Measurements from ENCODE around the gene ZNF460.
"Not testable (repeated sequence)": the region's sequence is repeated elsewhere in the genome, so short reads cannot be mapped to it uniquely, and the experiment has no call there.

Gene ZNF460

DNA sequence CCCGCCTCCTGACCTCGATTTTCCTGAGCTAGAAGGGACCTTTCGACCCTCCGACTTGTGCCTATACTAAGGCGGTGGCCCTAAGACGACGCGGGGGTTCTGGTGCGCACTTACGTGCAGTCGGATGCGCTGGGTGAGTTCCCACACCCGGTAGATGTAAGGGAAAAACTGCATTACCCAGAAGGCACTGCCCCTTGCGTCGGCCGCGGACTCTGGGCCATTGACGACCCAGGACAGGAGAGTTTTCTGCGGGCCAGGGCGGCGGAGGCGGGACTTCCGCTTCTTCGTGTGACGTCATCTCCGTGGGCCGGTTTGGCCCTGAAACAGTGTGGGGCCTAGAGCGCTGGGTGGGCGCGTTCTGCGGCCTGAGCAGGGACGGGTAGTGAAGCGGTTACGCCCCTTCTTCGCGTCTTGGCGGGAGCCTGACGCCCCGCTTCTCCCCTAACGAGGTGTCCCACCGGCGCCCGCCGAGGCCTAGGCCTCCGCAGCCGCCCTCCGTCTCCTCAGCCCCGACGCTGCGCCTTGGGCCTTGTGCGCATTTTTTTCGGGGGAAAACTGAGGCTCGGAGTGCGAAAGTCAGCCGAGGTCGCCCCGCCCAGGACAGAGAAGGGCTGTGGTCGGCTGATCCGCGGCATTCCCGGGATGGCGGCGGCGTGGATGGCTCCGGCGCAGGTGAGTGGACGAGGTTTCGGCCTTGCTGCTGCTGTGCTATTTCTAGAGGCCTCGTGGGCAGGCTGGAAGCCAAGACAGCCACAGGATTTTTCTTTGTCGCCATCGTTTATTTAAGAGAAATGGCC is at the start of gene ZNF460:
Gene ZNF460 (plus strand): TSS at position 321 of the 797 bp plus-strand sequence. CDS start 322 bp downstream, at position 643.
- DNase-seq (ENCODE audit: low read depth): peak; percentile 94

DNA sequence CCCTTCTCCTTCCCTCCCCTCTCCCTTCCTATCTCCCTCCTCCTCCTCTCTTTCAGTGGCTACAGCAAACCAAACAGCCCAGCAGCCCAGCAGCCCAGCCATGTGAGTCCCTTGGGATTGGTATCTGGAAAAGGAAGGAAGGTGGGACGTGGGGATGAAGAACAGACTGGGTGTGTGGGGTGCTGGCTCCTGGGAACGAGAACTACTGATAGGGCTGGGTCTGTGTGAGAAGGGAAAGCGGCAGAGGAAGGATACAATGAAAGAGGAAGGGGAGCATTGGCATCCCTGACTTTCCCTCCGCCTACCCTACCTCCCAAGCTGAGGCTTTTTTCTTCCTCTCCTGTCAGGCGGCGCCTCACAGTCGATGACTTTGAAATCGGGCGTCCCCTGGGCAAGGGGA is 48.6 kb upstream of the ZNF460 start:
- no peak for DNase-seq (ENCODE audit: low read depth)

DNA sequence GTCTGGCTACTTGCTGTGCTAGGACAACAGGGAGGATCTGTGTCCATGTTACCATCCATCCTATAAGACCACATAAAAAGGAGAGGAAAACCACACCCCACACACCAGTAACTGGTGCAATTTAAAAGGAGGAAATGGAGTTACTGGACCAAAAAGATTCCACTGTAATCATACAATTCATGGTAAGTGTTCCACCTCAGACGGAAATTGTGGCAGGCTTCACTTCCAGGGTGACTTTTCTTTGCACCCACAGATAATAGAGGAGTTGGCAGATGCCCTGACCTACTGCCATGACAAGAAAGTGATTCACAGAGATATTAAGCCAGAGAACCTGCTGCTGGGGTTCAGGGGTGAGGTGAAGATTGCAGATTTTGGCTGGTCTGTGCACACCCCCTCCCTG is 47.1 kb upstream of the ZNF460 start:
- no peak for DNase-seq (ENCODE audit: low read depth)

DNA sequence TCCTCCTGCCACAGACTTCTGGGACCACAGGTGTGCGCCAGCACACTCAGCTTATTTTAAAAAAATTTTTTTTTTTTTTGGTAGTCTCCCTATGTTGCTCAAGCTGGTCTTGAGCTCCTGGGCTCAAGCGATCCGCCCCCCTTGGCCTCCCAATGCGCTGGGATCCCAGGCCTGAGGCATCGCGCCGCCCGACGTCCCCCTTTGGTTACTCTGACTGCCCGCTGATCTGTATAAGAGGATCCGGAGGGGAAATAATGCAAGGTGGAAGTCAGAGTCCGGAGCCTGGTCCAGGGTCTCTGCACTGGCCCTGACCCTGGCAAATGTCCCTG is 40.3 kb upstream of the ZNF460 start:
- no peak for DNase-seq (ENCODE audit: low read depth)

DNA sequence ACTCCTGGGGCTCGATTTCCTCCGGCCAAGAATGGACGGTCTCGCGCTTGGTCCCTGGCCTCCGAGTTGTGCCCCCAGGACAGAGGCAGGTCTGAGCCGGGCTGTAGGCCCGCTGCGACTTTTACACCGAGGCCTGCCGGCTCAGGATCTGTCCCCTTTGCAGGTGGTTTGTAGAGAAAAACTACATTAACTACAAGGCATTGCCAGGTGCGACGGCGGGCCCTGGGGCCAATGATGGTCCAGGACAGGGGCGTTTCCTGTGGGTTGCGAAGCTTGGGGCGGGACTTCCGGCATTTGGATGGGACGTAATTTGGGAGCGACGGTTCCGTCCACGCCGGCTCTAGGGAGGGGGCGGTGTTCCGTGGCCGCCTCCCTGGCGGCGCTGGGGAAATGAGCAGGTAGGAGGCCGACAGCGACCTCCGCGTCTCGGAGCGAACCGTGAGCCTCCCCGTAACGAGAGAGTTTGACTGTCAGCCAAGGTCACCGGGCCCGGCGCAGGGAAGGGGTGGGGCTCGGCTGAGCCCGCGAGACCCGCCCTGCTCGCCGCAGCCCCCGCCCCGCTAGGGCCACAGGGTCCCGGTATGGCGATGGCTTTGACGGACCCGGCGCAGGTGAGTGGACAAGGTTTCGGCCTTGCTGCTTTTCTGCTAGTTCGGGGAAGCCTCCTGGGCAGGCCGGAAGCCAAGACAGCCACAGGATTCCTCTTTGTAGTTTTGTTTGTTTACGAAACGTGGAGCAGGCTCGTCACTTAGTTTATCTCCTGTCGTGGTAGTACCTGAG is 39.8 kb upstream of the ZNF460 start, which contains the start of gene ZNF805:
Gene ZNF805 (plus strand): TSS at position 322 of the 780 bp plus-strand sequence. CDS start 260 bp downstream, at position 582.
- DNase-seq (ENCODE audit: low read depth): peak; percentile 90

DNA sequence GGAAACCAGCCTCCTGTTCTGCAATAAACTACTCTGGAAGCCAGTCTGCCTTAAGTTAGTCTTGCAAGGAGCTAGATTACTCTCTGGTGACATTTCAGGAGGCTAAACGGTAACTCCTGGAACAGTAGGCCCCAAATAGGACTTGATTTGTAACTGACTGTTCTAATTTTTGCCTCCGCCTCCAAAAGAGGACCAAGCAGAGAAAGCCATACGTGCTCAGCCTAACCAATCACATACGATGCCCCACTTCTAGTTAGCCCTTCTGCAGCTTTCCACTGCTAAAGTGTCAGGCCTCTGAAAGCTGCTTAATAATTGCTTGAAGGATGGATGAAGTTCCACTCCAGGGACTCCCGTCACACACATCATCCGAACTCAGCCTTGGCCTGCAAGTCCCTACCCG is 39.1 kb upstream of the ZNF460 start:
- no peak for DNase-seq (ENCODE audit: low read depth)

DNA sequence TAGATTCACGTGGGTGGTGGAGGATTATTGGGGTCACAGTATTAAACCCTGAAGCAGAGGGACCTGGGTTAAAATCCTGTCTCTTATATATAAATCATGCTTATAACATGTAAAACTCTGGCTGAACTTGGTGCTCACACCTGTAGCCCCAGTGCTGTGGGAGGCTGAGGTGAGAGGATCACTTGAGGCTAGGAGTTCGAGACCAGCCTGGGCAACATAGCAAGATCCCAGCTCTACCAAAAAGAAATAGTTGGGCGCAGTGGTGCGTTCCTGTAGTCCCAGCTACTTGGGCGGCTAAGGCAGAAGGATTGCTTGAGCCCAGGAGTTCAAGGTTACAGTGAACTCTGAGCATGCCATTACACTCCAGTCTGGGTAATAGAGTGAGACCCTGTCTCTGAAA is 37.5 kb upstream of the ZNF460 start:
- no peak for DNase-seq (ENCODE audit: low read depth)

DNA sequence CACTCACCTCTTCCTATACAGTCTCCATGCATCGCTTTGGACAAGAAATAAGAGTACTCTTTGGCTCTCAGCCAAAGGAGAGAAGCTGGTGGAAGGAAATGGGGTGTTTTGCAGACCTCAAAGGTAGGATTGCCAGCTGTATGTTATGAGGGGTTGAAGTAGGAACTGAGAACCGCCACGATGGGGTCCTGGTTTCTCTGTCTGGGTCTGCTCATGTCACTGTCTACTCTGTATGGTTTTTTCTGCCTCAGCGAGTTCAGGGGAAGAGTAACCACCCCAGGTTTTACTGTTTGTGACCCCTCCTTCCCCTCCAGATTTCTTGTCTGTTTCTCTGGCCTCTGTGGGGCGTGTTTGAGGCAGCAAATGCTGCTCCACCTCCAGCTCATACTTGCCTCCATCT is 35.8 kb upstream of the ZNF460 start:
- no peak for DNase-seq (ENCODE audit: low read depth)

DNA sequence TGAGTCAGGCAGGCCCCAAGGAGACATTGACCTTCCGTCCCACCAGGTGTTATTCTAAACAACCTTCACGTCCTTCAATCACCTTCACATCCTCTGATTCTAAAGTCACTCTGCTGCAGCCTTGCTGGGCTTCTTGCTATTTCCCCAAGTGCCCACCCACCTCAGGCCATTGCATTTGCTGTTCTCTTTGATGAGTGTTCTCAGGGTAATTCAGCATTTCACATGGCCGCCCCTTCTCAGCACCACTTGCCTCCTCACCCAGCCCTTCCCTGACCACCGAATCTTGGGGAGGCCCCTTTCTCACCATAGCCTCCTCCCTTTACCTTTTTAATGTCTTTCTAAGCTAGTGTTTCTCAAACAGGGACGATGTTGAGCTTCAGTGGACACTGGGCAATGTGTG is 35.2 kb upstream of the ZNF460 start:
- DNase-seq (ENCODE audit: low read depth): no peak

DNA sequence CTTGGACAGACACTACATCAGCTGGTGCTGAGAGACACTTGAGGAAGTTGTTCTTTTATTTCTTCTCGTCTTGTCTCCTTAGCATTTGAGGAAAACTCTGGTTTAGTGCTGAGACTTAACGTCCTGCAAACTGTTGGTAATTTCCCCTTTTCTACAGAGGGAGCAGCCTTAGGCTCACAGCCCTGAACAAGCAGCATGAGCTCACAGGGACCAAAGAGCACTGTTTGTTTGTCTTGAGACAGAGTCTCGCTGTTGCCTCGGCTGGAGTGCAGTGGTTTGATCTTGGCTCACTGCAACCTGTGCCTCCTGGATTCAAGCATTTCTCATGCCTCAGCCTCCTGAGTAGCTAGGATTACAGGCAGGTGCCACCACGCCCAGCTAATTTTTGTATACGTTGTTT is 34.3 kb upstream of the ZNF460 start:
- DNase-seq (ENCODE audit: low read depth): no peak

DNA sequence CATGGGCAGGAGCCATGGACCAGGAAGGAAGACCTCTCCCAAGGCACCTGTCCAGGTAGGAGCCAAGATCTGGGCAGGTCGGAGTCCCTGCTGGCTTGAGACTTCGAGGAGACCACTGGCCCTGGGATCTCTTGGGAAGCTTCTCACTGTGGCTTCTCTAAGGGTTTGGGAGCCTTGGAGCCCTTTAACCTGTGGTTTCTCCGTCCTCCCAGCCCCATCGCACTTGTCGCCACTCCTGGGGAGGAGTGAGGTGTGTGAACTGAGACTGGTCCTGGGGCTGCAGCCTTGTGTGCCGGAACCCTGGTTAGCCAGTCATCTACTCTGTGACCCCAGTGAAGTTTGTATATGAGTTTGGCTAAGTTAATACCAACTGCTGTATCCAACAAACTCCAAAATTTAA is 31.6 kb upstream of the ZNF460 start:
- DNase-seq (ENCODE audit: low read depth): no peak

DNA sequence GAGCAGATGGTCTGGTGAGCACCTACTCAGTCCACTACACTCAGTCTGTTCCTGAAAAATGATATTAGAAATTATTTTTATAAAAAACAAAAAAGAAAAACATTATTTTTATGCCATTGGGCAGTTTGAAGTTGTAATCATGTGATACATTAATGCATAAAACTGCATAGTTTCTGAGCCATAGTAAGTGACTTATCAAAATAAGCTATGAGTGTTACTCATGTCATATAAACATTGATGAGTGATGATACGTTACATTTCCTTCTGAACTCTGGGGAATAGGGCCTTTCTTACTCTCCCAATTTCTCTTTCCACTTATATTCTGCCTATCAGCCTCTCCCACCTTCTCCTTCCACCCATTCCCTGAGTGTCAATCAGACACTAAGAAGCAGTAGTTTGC is 31.0 kb upstream of the ZNF460 start:
- no peak for DNase-seq (ENCODE audit: low read depth)

DNA sequence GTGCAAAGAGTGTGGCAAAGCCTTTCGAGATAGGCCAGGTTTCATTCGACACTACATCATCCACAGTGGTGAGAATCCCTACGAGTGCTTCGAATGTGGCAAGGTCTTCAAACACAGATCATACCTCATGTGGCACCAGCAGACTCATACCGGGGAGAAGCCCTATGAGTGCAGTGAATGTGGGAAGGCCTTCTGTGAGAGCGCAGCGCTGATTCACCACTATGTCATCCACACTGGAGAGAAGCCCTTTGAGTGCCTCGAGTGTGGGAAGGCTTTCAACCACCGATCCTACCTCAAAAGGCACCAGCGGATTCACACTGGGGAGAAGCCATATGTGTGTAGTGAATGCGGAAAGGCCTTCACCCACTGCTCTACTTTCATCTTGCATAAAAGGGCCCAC is 26.5 kb upstream of the ZNF460 start:
- DNase-seq (ENCODE audit: low read depth): not testable (repeated sequence)

DNA sequence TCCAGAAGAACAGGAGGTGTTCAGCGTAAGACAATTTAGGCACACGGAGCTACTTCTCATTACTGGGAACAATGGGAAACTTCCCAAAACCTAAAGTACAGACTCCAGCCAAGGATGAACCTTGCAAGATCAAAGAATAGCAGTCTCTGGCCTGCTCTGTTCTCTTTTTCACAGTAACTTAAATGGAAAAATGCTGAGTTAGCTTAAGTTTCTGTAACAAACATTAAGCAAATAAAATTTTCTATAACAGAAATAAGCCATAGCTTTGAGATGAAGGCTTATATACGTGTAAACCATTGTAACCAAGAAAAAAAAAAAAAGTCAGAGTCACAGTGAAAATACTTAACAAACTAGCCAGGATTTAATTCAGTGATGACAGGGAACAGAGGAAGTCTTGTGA is 18.2 kb upstream of the ZNF460 start:
- DNase-seq (ENCODE audit: low read depth): no peak

DNA sequence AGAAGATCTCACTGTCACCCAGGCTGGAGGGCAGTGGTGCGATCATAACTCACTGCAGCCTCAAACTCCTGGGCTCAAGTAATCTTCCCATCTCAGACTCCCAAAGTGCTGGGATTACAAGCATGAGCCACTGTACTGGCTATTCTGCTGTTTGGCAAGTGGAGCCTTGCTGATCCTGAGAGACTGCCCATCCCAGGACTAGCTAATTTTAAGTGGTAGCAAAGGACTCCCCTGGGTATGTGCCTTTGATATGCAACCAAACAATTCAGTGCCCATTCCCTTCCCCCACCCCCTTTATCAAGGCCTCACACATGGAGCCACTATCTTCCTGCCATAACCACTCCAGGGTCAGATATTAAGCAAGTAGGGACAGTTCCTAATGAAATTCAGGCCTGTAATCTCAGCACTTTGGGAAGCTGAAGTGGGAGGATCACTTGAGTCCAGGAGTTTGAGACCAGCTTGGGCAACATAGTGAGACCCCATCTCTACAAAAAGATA is 17.0 kb upstream of the ZNF460 start:
- DNase-seq (ENCODE audit: low read depth): no peak

DNA sequence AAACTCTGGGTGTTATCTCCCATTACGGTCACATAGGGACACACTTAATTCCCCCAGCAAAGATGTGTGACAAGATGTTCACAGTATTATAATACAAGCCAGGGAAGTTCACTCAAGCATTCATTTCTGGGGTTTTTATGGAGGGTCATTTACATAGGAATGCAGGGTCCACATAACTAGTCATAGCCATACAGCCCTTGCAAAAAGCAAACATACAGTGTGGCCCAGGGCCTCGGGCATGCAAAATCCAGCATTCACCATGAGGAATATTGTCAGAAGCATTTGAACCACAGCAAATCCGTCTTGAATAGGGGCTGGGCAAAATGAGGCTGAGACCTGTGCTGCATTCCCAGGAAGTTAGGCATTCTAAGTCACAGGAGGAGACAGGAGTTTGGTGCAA is 13.0 kb upstream of the ZNF460 start:
- no peak for DNase-seq (ENCODE audit: low read depth)

DNA sequence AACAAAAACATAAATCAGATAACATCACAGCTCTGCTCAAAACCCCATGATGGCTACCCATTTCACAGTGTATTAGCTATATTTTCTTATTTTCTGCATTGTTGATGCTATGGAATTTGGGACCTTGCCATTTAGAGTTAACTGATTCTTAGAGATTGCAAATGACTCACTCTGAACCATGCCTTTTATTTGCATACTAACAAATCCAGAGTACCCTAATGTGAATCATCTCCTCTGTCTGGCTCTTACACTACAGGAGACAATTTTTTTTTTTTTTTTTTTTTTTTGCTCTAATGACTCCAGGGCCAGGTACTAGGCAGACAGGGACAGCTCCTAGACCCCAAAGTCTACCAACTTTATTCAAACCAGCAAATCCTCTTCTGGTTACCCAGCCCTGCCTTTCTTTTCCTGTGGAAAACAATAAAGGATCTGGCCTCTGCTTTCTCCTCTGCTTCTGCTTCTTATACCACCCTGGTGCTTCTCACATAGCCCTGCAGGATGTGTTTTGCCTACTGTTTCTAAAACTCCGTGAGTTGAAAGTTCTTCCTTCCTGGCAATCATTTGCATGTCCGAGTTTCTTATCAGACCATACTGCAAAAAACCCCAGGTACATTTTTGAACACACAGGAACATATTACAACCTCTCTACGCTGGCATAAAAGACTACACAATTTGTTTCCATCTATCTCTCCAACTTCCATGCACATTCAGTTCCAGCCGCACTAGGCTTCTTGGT is 10.6 kb upstream of the ZNF460 start:
- DNase-seq (ENCODE audit: low read depth): no peak

DNA sequence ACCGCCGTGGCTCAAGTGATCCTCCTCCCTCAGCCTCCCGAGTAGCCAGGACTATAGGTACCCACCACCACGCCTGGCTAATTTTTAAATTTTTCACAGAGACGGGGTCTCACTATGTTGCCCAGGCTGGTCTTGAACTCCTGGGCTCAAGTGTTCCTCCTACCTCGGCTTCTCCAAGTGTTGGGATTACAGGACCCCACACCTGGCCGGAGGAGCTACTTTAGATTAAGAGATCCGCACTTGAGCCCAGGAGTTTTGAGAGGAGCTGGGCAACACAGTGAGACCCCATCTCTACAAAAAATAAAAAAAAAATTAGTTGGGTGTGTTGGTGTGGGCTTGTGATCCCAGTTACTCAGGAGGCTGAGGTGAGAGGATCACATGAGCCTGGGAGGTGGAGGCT is 9.0 kb upstream of the ZNF460 start:
- no peak for DNase-seq (ENCODE audit: low read depth)

DNA sequence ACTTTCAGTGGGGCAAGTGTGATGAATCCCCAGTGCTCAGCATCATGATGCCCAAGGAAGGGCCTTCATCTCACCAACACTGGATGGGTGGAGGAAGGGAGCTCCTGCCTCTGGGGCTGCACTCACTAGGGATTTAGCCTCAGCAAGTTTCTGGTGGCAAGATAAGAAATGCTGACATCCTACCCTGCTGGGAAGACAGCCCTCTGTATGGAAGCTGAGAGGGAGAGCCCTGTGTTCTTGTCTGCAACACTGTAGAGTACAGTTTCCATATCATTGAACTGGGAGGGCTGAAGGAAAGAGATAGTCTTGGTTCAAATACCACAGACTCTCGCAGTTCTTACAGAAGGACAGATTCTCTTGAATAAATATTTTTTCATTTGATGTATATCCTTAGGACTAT is 7.3 kb upstream of the ZNF460 start:
- DNase-seq (ENCODE audit: low read depth): no peak

DNA sequence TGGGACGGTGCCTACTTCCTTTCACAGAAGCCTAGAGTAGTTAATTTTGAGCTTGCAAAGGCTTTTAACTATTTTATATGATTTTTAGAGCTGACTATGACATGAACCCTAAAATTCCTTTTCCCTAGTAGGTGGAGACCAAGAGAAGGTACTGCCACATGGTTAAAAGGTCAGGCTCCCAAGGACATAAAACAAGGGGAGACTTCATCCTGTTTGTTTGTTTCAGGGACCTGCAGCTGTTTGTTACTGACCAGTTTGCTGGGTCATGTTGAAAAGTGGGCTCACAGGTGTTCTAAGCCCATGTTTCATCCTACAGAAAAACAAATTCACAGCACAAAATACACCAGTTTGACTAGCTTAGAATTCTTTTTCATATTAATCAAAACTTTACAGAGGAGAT is 3.9 kb upstream of the ZNF460 start:
- no peak for DNase-seq (ENCODE audit: low read depth)

DNA sequence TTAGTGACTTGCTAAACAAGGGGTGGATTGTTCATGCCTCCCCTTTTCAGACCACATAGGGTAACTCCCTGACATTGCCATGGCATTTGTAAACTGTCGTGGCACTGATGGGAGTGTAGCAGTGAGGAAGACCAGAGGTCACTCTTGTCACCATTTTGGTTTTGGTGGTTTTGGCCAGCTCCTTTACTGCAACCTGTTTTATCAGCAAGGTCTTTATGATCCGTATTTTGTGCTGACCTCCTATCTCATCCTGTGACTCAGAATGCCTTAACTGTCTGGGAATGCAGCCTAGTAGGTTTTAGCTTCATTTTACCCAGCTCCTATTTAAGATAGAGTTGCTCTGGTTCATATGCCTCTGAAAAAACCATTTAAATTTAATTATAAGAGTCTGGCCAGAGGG is 1.8 kb upstream of the ZNF460 start:
- DNase-seq (ENCODE audit: low read depth): not testable (repeated sequence)

DNA sequence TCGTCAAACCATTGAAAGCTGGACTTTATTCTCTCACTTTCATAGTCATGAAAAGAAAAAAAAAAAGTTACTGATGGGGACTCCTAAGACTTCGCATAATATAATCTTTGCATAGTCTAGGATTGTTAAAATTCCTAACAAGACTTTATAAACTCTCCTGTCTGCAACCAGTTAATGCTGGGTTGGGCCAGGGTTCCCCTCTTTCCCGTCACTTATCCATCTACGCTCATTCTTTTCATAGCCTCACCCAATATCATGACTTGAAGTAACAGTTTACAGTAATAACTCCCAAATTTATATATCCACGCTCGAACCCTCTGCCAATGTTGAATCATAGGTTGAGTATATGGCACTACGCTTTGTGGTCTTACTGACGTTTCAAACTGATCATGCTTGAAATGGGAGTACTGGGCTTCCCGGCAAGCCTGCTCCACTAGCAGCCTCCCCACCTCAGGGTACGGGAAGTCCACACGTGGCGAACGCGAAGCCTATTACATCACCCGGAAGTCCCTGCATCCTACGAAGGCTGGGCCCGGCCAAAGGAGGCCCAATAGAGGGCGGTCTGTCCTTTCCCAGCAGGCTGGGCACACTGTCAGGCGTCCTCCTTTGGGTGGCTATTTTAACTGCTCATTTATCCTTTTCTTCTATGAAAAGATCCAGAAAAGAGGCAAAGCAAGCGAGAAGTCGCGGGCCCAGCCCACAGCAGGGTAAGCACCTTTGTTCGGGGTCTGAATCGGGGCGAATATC is 694 bp upstream of the ZNF460 start:
- DNase-seq (ENCODE audit: low read depth): peak; percentile 50

Measured in stimulated activated CD8-positive, alpha-beta memory T cell treated with anti-CD3 and anti-CD28 coated beads, Interleukin-15, amount 100 ng/mL, for 1 hour (primary cell).